GM12891 (cell line): Measurements from ENCODE around the gene CFAP58.

Experiments used
- POLR2A ChIP-seq: IDR thresholded peaks from 2 replicates; pipeline ENCODE4 v1.6.1; 2011; ENCODE audit warnings: low read depth, low read length, control low read depth
- POLR2AphosphoS5 ChIP-seq: IDR thresholded peaks from 2 replicates; pipeline ENCODE4 v1.6.1; 2011; ENCODE audit warnings: low read depth, low read length, control low read depth
- TAF1 ChIP-seq: IDR thresholded peaks from 2 replicates; pipeline ENCODE4 v1.6.1; 2011; ENCODE audit warnings: low read depth, low read length, control low read depth

DNA sequence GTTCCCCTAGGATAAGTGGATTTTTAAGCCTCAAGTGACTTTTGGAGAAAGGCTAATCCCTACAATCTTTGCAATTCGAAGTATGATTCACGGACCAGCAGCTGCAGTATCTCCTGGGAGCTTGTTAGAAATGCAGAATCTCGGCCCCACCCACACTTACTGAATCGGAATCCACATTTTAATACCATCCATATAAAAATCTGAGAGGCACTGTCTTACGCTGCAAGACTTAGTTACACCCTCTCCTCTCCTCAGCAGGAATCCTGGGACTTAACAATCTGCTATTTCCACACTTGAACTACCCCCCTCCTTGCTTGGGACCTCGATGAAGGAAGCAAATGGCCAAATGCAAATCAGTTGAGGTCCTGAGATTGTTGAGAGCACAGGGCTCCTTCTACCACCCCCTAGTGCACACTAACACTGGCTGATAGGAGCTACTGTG is 36.3 kb upstream of the CFAP58 start:
- TF ChIP-seq POLR2A, result no peak
- no peak for TF ChIP-seq POLR2AphosphoS5
- TF ChIP-seq TAF1, result no peak
